Measurements from ENCODE around the gene MROH8.

GRCh38 chr20:37155987-37156386 lies 23.4 kb downstream of the MROH8 start:
- TF ChIP-seq CTCF (IDR thresholded peaks at IDR 0.05), result no peak
- TF ChIP-seq POLR2AphosphoS5 (IDR thresholded peaks at IDR 0.05), result no peak
